Heart right ventricle (tissue), 16 donors: Measurements from ENCODE around the gene SCAMP2. TPM values are rescaled to one million over a fixed set of nuclear protein-coding genes. Genes with fewer than 3 reads are reported as not detected.

Experiments used
- ATAC-seq, 8 donors: fragments of 200-7000 bp; cut with Tn5 transposase; one replicate each; pipeline ENCODE4 v1.9.1; 2020; ENCODE audit warnings: mild to moderate bottlenecking in 8 of 8, moderate library complexity in 8 of 8, moderate number of reproducible peaks in 1 of 8
- DNase-seq, 2 donors: peaks; one replicate each; pipeline ENCODE4 v3.0.0-alpha.2; 2020
- H3K27ac ChIP-seq, 10 donors: fragments of 200-600 bp; sonication (generic) in 2 of 10; one replicate each; pipeline versions ENCODE4 v1.5.0 to v1.8.0; 2020 to 2022; ENCODE audit warnings: mild to moderate bottlenecking in 3 of 10
- H3K27me3 ChIP-seq, 7 donors: fragments of 200-600 bp; one replicate each; pipeline ENCODE4 v1.8.0; 2021 to 2022; ENCODE audit warnings: mild to moderate bottlenecking in 2 of 7
- H3K36me3 ChIP-seq, 9 donors: fragments of 200-600 bp; sonication (generic) in 1 of 9; one replicate each; pipeline versions ENCODE4 v1.5.0 to v1.8.0; 2020 to 2022; ENCODE audit warnings: mild to moderate bottlenecking in 2 of 9
- H3K4me1 ChIP-seq, 9 donors: fragments of 200-600 bp; sonication (generic) in 1 of 9; one replicate each; pipeline versions ENCODE4 v1.5.0 to v1.8.0; 2020 to 2022; ENCODE audit warnings: mild to moderate bottlenecking in 4 of 9
- H3K4me3 ChIP-seq, 10 donors: fragments of 200-600 bp; sonication (generic) in 2 of 10; one replicate each; pipeline versions ENCODE4 v1.5.0 to v1.8.0; 2020 to 2022; ENCODE audit warnings: mild to moderate bottlenecking in 7 of 10, moderate library complexity in 2 of 10
- H3K9me3 ChIP-seq, 11 donors: fragments of 200-600 bp in 10 of 11; sonication (generic) in 2 of 11; one replicate each; pipeline versions ENCODE4 v1.5.0 to v1.8.0; 2013 to 2022; ENCODE audit warnings: mild to moderate bottlenecking in 2 of 11, control low read depth in 1 of 11, moderate library complexity in 1 of 11
- CTCF ChIP-seq, 9 donors: fragments of 200-600 bp; sonication (generic) in 2 of 9; IDR thresholded peaks; one replicate each; pipeline versions ENCODE4 v1.5.0 to v1.8.0; 2021 to 2022; ENCODE audit warnings: antibody characterized with exemption in 9 of 9, mild to moderate bottlenecking in 5 of 9, moderate library complexity in 1 of 9
- WGBS, 2 donors: extraction: QIAGEN DNeasy Blood & Tissue Kit; methylation state at CpG; one replicate each; pipeline ENCODE4 v1.1.7; 2013; ENCODE audit warnings: inconsistent platforms in 1 of 2; 5-methylcytosine and 5-hydroxymethylcytosine counted together
- intact Hi-C, 10 donors: fragments of 100-400 bp; cut with DNase I; formaldehyde crosslinking; loops; one replicate each; pipeline versions ENCODE4 v1.11.1 to v1.14.2; 2022
- polyA plus RNA-seq, 2 donors: library from polyadenylated mRNA; stranded (reverse); fragments of 200-250 nt; gene quantifications; one replicate each; pipeline ENCODE4 v1.2.3, GENCODE V29; 2013
- total RNA-seq, 10 donors: library from RNA; stranded (reverse); fragmentation: NEBNext Ultra II Directional in 3 of 10; extraction: Animal tissue kit (Norgen Biotek cat#: 25700) in 3 of 10; gene quantifications; one replicate each; pipeline versions ENCODE4 v1.2.1 to v1.2.4, GENCODE V29; 2021 to 2023
- donor health status: Arrhythmogenic right ventricular cardiomyopathy.
- donor health status: ischemic (EF 13 %, LVEDD 7.1; RV severe dilation, severe dysfunction).
- donor health status: healthy with polysubstance abuse.
- donor health status: DM: no; HTN: yes; CAD: no.
- donor health status: DM: no; HTN: no; CAD: no.
- donor health status: ischemic (EF 25% LVEDD 6.9; RV normal size, moderate dysfunction).
- donor health status: ischemic (EF 25% LVEDD 5.7; RV mildly dilated, moderate dysfunction).
- donor health status: healthy.
- donor health status: DM: yes; HTN: yes; CAD: no.
- donor health status: Ischemic cardiomyopathy.
- donor health status: ischemic (EF 35%, LVEDD 5.7; RV mildly dilated, moderate dysfunction).
- donor health status: nonischemic (EF 11% LVEDD 7.7; RV severe dilation, severe dysfunction).
- donor health status: DM: yes; HTN: yes; CAD: no.
- donor health status: PGD.
- donor health status: ischemic (EF 29% LVEDD 5.4; RV normal size, mild dysfunction).
- donor health status: nonischemic (EF 23%, LVEDD 6.1; RV moderate dilation, normal function).

The SCAMP2 gene
- total and polyA plus RNA-seq, 12 donors = 28.0 to 76.7 (median 39.1) TPM

DNA sequence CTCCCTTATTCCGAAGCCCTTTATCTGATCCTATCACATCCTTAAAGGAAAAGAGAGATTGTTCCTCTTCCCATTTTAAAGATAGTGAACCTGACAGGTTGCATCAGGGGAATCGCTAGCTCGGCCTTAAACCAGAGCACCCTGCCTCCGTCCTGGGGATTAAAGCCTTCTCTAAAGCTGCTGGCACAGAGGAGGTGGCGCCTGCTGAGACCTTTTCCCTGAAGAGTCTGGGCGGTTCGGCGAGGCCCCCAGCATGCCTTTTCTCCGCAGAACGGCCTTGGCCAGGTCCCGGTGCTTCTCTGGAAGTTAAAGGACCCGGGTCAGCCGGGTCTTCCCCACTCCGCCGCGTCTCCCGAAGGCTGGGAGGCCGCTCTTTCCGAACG is 32.9 kb upstream of the SCAMP2 start:
- 0% methylated on average over 20 of the region's 20 CpGs for WGBS, 2 donors
- Histone ChIP-seq H3K27me3 (no peaks in the 10 kb centered on the region), H3K27ac (peak overlapping the region; percentile 91 to 99 (median 96)), H3K4me1 (peaks cover 10 to 41% (median 31%) of the 10 kb centered on the region in 9 donors), H3K9me3 (no peaks in the 10 kb centered on the region), H3K36me3 (peaks cover 0 to 54% (median 23%) of the 10 kb centered on the region in 9 donors), H3K4me3 (peak overlapping the region; percentile 66 to 99 (median 86))
- ATAC-seq (peak; percentile 6 to 38 (median 22)), DNase-seq (peak in 1 of 2 donors; percentile 35)
- no peak for TF ChIP-seq CTCF (IDR thresholded peaks at IDR 0.05)
- intact Hi-C loops = loop anchor here in 2 of 10 donors (2.0 to 10.0 kb wide), 3 partner anchors 31 to 131 kb away; partner anchors contain the start of gene ULK3 (in 1 of the 2)

- H3K4me3 ChIP-seq = peak overlapping the region in 1 of 10 donors; percentile 66
These were observed 31.1 kb upstream of the SCAMP2 start for GRCh38 chr15:74904190-74904805.

DNA sequence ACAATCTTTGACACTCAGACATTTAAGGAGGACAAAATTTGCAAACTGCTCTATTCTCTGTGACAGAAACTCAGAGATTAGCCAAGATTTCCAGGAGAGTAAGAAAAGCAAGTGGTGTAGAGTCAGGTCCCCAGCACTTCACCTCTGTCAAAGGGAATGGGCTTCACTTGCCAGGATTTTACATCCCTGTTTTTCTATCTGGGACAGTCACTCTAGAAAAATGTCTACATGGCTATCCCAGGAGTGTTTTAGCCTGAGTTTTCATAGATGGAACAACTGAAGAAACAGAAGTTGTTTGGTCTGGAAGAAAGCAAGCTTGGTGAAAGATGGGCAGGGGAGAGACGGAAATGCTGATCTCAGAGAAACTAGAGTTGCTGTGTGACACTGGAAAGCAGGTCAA is 30.5 kb upstream of the SCAMP2 start:
- whole genome bisulfite sequencing, 2 donors = 92 to 100% methylated on average over 1 of the region's 1 CpG
- no peak for ATAC-seq
- no peak for TF ChIP-seq CTCF (IDR thresholded peaks at IDR 0.05)
- intact Hi-C loops = loop anchor here in 3 of 10 donors (5.0 to 10.0 kb wide), 4 partner anchors 39 to 129 kb away; partner anchors contain the start of gene ULK3 (in 3 of the 3)
- Histone ChIP-seq H3K36me3 (peaks cover 7 to 66% (median 36%) of the 10 kb centered on the region in 9 donors), H3K4me1 (peaks cover 10 to 42% (median 31%) of the 10 kb centered on the region in 9 donors), H3K9me3 (no peaks in the 10 kb centered on the region), H3K27me3 (no peaks in the 10 kb centered on the region), H3K27ac (no peak overlapping the region), H3K4me3 (no peak overlapping the region)
- DNase-seq = no peak

More at GRCh38 chr15:74904190-74904805, 31.1 kb upstream of the SCAMP2 start:
- peaks cover 10 to 42% (median 31%) of the 10 kb centered on the region in 9 donors for H3K4me1 ChIP-seq
- H3K36me3 ChIP-seq = peaks cover under 1 to 60% (median 31%) of the 10 kb centered on the region in 9 donors
- 85 to 91% methylated on average over 7 of the region's 7 CpGs for WGBS, 2 donors
- TF ChIP-seq CTCF (IDR thresholded peaks at IDR 0.05) = no peak
- intact Hi-C loops = loop anchor here in 3 of 10 donors (5.0 to 10.0 kb wide), 4 partner anchors 38 to 129 kb away; partner anchors contain the start of gene ULK3 (in 3 of the 3)
- H3K27me3 ChIP-seq = no peaks in the 10 kb centered on the region
- DNase-seq (no peak), ATAC-seq (no peak)
- no peaks in the 10 kb centered on the region for H3K9me3 ChIP-seq
- H3K27ac ChIP-seq = no peak overlapping the region

- Histone ChIP-seq H3K36me3 (peaks cover 7 to 75% (median 39%) of the 10 kb centered on the region in 9 donors), H3K4me1 (peaks cover 10 to 46% (median 33%) of the 10 kb centered on the region in 9 donors), H3K9me3 (no peaks in the 10 kb centered on the region), H3K27me3 (no peaks in the 10 kb centered on the region), H3K27ac (no peak overlapping the region), H3K4me3 (no peak overlapping the region)
- intact Hi-C loops = loop anchor here in 3 of 10 donors (5.0 to 10.0 kb wide), 4 partner anchors 40 to 128 kb away; partner anchors contain the start of gene ULK3 (in 3 of the 3)
- 91 to 95% methylated on average over 4 of the region's 4 CpGs for WGBS, 2 donors
- ATAC-seq = no peak
- TF ChIP-seq CTCF (IDR thresholded peaks at IDR 0.05) = no peak
- no peak for DNase-seq
These were observed 29.3 kb upstream of the SCAMP2 start for GRCh38 chr15:74902295-74903075.
